ENCODE measurements around the gene SMIM32. TPM values are rescaled to one million over a fixed set of nuclear protein-coding genes. Genes with fewer than 3 reads are reported as not detected.

Gene SMIM32
- total RNA-seq, 1 experiment from 2014 or later: 1.4 TPM

- no peaks in the 10 kb centered on the region for H3K36me3 ChIP-seq (replicated peaks; ENCODE audit: control insufficient read depth, insufficient read depth, low read length)
- H3K4me3 ChIP-seq (ENCODE audit: insufficient read depth, low read depth, low read length): no peak overlapping the region
- H3K27me3 ChIP-seq (ENCODE audit: control insufficient read depth, insufficient read depth, low read length): peaks cover 12% of the 10 kb centered on the region
- no peak for DNase-seq
Observed at GRCh38 chr5:136185974-136186665, 6.8 kb downstream of the SMIM32 start.

DNA sequence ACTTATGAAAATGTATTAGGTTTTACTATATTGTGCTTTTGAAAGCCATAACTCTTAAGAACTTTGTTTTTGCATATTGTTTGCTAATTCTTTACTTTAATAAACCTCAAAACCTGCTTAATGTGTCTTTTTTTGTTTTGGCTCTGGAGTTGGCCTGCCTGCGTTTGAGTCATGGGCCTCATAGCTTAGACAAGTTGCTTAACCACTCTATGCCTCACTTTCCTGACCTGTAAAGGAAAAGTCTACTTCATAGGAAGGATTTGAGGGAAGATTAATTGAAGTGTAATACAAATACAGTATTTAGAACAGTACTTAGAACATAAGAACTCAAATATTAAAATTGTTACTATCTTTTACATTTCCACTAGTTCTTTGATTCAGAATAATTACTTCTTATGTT is 10.3 kb downstream of the SMIM32 start:
- DNase-seq: no peak
- no peaks in the 10 kb centered on the region for H3K27me3 ChIP-seq (ENCODE audit: control insufficient read depth, insufficient read depth, low read length)
- H3K4me3 ChIP-seq (ENCODE audit: insufficient read depth, low read depth, low read length): no peak overlapping the region
- no peaks in the 10 kb centered on the region for H3K36me3 ChIP-seq (replicated peaks; ENCODE audit: control insufficient read depth, insufficient read depth, low read length)

DNA sequence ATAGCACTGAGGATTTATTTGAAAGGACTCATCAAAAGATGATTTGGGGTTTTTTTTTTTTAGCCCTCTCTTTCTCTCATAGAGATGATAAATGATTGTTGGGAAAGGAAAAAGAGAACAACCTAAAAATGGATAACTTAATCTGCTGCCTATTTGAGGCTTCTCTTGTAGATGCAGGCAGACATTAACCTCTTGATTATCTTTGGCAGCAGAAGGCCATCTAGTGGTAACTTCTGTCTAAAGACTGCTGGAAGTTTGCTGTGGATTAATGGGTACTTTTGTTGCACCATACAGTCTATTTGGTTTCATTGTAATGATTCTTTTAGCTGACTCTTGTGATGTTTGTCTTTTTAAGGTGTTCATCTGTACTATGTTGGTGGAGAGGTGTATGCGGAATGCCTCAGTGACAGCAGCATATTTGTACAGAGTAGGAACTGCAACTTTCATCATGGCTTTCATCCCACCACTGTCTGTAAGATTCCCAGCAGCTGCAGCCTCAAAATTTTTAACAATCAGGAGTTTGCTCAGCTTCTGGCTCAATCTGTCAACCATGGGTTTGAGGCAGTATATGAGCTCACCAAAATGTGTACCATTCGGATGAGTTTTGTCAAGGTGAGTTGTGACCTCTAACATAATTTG is 18.8 kb downstream of the SMIM32 start:
- Histone ChIP-seq H3K36me3 (replicated peaks; ENCODE audit: control insufficient read depth, insufficient read depth, low read length) (peaks cover 6% of the 10 kb centered on the region), H3K27me3 (ENCODE audit: control insufficient read depth, insufficient read depth, low read length) (no peaks in the 10 kb centered on the region), H3K4me3 (ENCODE audit: insufficient read depth, low read depth, low read length) (no peak overlapping the region)
- peak; percentile 43 for DNase-seq

GRCh38 chr5:136169218-136169617 is 23.7 kb downstream of the SMIM32 start:
- Histone ChIP-seq H3K27me3 (ENCODE audit: control insufficient read depth, insufficient read depth, low read length) (no peaks in the 10 kb centered on the region), H3K36me3 (replicated peaks; ENCODE audit: control insufficient read depth, insufficient read depth, low read length) (peaks cover 6% of the 10 kb centered on the region), H3K4me3 (ENCODE audit: insufficient read depth, low read depth, low read length) (no peak overlapping the region)
- no peak for DNase-seq

GRCh38 chr5:136166909-136167308 is 26.1 kb downstream of the SMIM32 start:
- no peaks in the 10 kb centered on the region for H3K27me3 ChIP-seq (ENCODE audit: control insufficient read depth, insufficient read depth, low read length)
- H3K36me3 ChIP-seq (replicated peaks; ENCODE audit: control insufficient read depth, insufficient read depth, low read length): peaks cover 2% of the 10 kb centered on the region
- DNase-seq: no peak
- H3K4me3 ChIP-seq (ENCODE audit: insufficient read depth, low read depth, low read length): no peak overlapping the region

GRCh38 chr5:136164226-136164625 is 28.7 kb downstream of the SMIM32 start:
- Histone ChIP-seq H3K36me3 (replicated peaks; ENCODE audit: control insufficient read depth, insufficient read depth, low read length) (peaks cover 4% of the 10 kb centered on the region), H3K4me3 (ENCODE audit: insufficient read depth, low read depth, low read length) (no peak overlapping the region), H3K27me3 (ENCODE audit: control insufficient read depth, insufficient read depth, low read length) (no peaks in the 10 kb centered on the region)

GRCh38 chr5:136162008-136162407 is 31.0 kb downstream of the SMIM32 start:
- DNase-seq: no peak
- no peak overlapping the region for H3K4me3 ChIP-seq (ENCODE audit: insufficient read depth, low read depth, low read length)
- no peaks in the 10 kb centered on the region for H3K27me3 ChIP-seq (ENCODE audit: control insufficient read depth, insufficient read depth, low read length)
- H3K36me3 ChIP-seq (replicated peaks; ENCODE audit: control insufficient read depth, insufficient read depth, low read length): peaks cover 4% of the 10 kb centered on the region

More at GRCh38 chr5:136164226-136164625, 28.7 kb downstream of the SMIM32 start:
- no peak for DNase-seq

GRCh38 chr5:136159457-136159856 is 33.5 kb downstream of the SMIM32 start:
- Histone ChIP-seq H3K27me3 (ENCODE audit: control insufficient read depth, insufficient read depth, low read length) (no peaks in the 10 kb centered on the region), H3K36me3 (replicated peaks; ENCODE audit: control insufficient read depth, insufficient read depth, low read length) (peaks cover 13% of the 10 kb centered on the region), H3K4me3 (ENCODE audit: insufficient read depth, low read depth, low read length) (no peak overlapping the region)
- DNase-seq: no peak

- H3K36me3 ChIP-seq (replicated peaks; ENCODE audit: control insufficient read depth, insufficient read depth, low read length): peaks cover 15% of the 10 kb centered on the region
Observed at GRCh38 chr5:136157514-136157913, 35.4 kb downstream of the SMIM32 start.

DNA sequence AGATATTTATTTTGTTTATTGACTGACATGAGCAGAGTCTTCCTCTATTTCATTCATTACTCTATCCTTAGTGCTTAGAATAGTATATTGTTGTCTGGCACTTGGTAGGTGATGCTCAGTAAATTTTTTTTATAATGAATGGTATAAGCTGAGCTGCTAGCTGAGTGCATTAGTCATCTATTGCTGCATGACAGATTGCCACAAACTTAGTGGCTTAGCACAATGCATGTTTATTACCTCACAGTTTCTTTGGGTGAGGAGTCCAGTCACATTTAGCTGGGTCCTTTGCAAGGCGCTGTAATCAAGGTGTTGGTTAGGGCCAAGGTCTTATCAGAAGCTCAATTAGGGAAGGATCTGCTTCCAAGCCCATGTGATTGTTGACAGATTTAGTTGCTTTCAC is 37.2 kb downstream of the SMIM32 start:
- no peak overlapping the region for H3K4me3 ChIP-seq (ENCODE audit: insufficient read depth, low read depth, low read length)
- no peaks in the 10 kb centered on the region for H3K27me3 ChIP-seq (ENCODE audit: control insufficient read depth, insufficient read depth, low read length)
- peaks cover 14% of the 10 kb centered on the region for H3K36me3 ChIP-seq (replicated peaks; ENCODE audit: control insufficient read depth, insufficient read depth, low read length)
- DNase-seq: no peak

More at GRCh38 chr5:136157514-136157913, 35.4 kb downstream of the SMIM32 start:
- H3K27me3 ChIP-seq (ENCODE audit: control insufficient read depth, insufficient read depth, low read length): no peaks in the 10 kb centered on the region
- DNase-seq: no peak
- H3K4me3 ChIP-seq (ENCODE audit: insufficient read depth, low read depth, low read length): no peak overlapping the region

DNA sequence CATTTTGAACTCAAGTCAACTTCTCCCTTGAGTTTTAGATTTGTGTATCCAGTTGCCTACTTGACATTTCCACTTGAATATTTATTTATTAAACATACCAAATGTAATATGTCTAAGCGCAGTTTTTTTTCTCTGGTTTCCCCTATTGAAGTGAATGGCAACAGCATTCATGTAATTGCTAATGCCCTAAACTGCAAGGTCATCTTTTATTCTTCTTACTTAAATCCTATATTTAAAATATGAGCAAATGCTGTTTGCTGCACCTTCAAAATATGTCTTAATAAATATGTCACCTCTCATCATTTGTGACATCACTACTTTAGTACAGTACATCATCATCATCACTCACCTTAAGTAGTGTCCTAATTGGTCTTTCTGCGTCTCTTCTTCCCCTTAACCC is 37.9 kb downstream of the SMIM32 start:
- DNase-seq: no peak
- Histone ChIP-seq H3K27me3 (ENCODE audit: control insufficient read depth, insufficient read depth, low read length) (no peaks in the 10 kb centered on the region), H3K36me3 (replicated peaks; ENCODE audit: control insufficient read depth, insufficient read depth, low read length) (peaks cover 13% of the 10 kb centered on the region), H3K4me3 (ENCODE audit: insufficient read depth, low read depth, low read length) (no peak overlapping the region)

- H3K36me3 ChIP-seq (replicated peaks; ENCODE audit: control insufficient read depth, insufficient read depth, low read length): peaks cover 13% of the 10 kb centered on the region
- no peak overlapping the region for H3K4me3 ChIP-seq (ENCODE audit: insufficient read depth, low read depth, low read length)
- DNase-seq: no peak
- H3K27me3 ChIP-seq (ENCODE audit: control insufficient read depth, insufficient read depth, low read length): no peaks in the 10 kb centered on the region
Observed at GRCh38 chr5:136153581-136154236, 39.3 kb downstream of the SMIM32 start.

DNA sequence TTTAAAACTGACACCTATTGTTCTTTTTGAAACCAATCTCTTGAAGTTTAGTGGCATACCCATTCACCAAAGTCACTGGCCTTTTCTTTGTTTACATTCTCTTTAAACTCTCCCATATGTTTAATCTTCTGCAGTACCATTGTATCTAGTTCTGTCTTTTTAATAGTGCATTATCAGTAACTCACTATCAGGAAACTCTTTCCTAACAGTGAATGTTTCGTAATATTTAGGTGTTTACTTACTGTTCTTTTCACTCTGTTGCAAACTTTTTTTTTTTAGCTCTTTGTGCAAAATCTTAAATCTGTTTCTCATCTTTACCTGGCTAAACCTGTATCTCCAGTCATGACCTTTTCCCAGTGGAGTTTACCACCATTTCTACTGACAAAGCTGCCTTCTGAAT is 43.1 kb downstream of the SMIM32 start:
- no peak for DNase-seq
- no peaks in the 10 kb centered on the region for H3K27me3 ChIP-seq (ENCODE audit: control insufficient read depth, insufficient read depth, low read length)
- H3K4me3 ChIP-seq (ENCODE audit: insufficient read depth, low read depth, low read length): no peak overlapping the region
- peaks cover 3% of the 10 kb centered on the region for H3K36me3 ChIP-seq (replicated peaks; ENCODE audit: control insufficient read depth, insufficient read depth, low read length)

DNA sequence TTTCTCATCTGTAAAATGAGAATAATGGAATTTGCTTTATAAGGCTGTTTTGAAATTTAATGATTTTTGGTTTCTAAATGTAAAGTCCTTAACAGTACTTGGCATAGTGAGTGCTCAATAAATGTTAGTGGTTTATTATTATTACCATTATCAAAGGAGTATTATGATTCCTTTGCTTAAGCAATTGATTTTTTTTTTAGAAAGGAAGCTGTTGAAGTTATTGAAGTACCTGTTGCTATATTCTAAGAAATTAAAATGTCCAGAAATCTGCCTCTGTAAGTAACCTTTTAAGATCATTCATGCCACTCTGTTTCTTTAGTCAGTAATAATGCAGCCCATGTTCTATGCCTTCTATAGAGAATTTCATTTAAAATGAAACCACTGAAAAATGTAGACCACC is 45.3 kb downstream of the SMIM32 start:
- Histone ChIP-seq H3K27me3 (ENCODE audit: control insufficient read depth, insufficient read depth, low read length) (no peaks in the 10 kb centered on the region), H3K36me3 (replicated peaks; ENCODE audit: control insufficient read depth, insufficient read depth, low read length) (no peaks in the 10 kb centered on the region), H3K4me3 (ENCODE audit: insufficient read depth, low read depth, low read length) (no peak overlapping the region)
- DNase-seq: no peak

DNA sequence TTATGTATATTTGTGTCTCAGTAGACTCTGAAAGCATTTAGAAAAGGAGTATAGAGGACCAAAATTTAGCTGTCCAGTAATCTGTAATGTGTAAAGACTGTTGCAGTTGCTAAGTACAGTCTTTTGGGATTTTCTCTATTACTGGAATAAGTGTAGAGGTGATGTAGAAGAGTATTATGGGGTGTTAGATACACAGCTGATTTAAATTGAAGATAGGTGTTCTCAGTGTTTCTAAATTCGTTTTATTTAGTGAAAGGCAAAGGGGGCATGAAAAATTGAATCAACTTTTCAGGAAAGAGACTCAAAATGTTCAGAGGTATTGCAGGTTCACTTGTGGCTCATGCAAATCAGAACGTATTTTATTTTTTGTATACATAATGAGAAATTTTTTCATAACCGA is 46.8 kb downstream of the SMIM32 start:
- H3K36me3 ChIP-seq (replicated peaks; ENCODE audit: control insufficient read depth, insufficient read depth, low read length): no peaks in the 10 kb centered on the region
- H3K27me3 ChIP-seq (ENCODE audit: control insufficient read depth, insufficient read depth, low read length): no peaks in the 10 kb centered on the region
- DNase-seq: no peak
- no peak overlapping the region for H3K4me3 ChIP-seq (ENCODE audit: insufficient read depth, low read depth, low read length)

Data from H7 (cell line).